ENCODE results near the gene EPG5.

GRCh38 chr18:45967007-45967706 is at the start of gene EPG5:
- TF ChIP-seq BCL3 (IDR thresholded peaks at IDR 0.05) (0 out of 3 replicates have a peak, but pooled peaks have one; percentile 33), CTCF (IDR thresholded peaks at IDR 0.05) (no peak), HOXB5 (CRISPR knock-in tag; IDR thresholded peaks at IDR 0.05) (no peak), RNF2 (IDR thresholded peaks at IDR 0.05; ENCODE audit: borderline replicate concordance, low read depth) (no peak), MAZ (IDR thresholded peaks at IDR 0.05; ENCODE audit: borderline replicate concordance, low read depth, low read length) (no peak), POLR2A (IDR thresholded peaks at IDR 0.05; ENCODE audit: low read length) (peak; percentile 48), NR3C1 (IDR thresholded peaks at IDR 0.05) (no peak), CHD2 (IDR thresholded peaks at IDR 0.05; ENCODE audit: low read length, partially characterized antibody) (no peak), PBX3 (IDR thresholded peaks at IDR 0.05) (no peak; the same call in 1 of the 2 replicates)

Measured in A549 (cell line).